ENCODE data around the gene ZNF774. TPM values are rescaled to one million over a fixed set of nuclear protein-coding genes. Genes with fewer than 3 reads are reported as not detected.
"Not testable (repeated sequence)": the region's sequence is repeated elsewhere in the genome, so short reads cannot be mapped to it uniquely, and the experiment has no call there.

ZNF774 gene
- total RNA-seq, 2 experiments from 2014 or later: 0.82 to 1.9 TPM

DNA sequence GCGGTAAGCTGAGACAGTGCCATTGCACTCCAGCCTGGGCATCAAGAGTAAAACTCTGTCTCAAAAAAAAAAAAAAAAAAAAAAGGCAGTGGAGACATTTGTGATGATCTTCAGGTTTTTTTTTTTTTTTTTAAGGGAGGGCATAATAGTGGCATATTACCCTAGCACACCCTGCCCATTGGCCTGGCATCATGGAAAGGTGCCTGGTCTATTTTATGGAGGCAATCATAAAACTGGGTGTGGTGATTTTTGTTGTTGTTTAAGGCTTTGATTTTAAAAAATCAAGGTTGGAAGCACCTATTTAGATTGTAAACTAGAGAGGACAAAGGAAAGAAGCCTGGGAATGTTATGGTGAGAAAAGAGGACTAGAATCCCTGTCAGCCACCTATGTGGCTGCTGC is 42.0 kb downstream of the ZNF774 start:
- peaks cover 55% of the 10 kb centered on the region for H3K4me1 Mint-ChIP-seq
- DNase-seq: no peak
- no peaks in the 10 kb centered on the region for H3K9me3 Mint-ChIP-seq
- H3K4me3 Mint-ChIP-seq: no peak overlapping the region
- peaks cover 48% of the 10 kb centered on the region for H3K36me3 Mint-ChIP-seq
- H3K27ac Mint-ChIP-seq: no peak overlapping the region
- H3K27me3 Mint-ChIP-seq: no peaks in the 10 kb centered on the region

GRCh38 chr15:90394748-90395442 is 42.8 kb downstream of the ZNF774 start:
- Mint-ChIP-seq H3K36me3 (peaks cover 46% of the 10 kb centered on the region), H3K4me3 (no peak overlapping the region), H3K27me3 (no peaks in the 10 kb centered on the region), H3K9me3 (no peaks in the 10 kb centered on the region), H3K27ac (no peak overlapping the region), H3K4me1 (peaks cover 57% of the 10 kb centered on the region)
- no peak for DNase-seq

DNA sequence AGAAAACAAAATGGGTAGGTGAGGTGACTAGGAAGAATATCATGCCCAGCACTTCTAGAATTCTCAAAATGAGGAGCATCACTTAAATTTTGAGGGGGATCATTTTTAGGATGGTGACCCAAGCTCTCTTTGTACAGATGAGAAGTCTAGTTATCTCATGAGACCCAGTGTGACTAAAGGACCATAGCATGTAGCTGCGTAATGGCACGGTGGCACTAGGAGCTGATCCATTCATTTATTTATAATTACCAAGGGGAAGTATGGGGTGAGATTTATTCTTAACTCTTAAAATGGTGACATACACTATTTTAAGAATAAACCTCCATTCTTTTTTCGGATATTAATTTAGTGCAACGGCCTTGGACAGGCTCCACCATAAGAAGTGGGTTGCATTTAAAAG is 44.2 kb downstream of the ZNF774 start:
- Mint-ChIP-seq H3K27me3 (no peaks in the 10 kb centered on the region), H3K9me3 (no peaks in the 10 kb centered on the region), H3K4me1 (peaks cover 57% of the 10 kb centered on the region), H3K4me3 (no peak overlapping the region), H3K36me3 (peaks cover 33% of the 10 kb centered on the region), H3K27ac (no peak overlapping the region)
- DNase-seq: no peak

DNA sequence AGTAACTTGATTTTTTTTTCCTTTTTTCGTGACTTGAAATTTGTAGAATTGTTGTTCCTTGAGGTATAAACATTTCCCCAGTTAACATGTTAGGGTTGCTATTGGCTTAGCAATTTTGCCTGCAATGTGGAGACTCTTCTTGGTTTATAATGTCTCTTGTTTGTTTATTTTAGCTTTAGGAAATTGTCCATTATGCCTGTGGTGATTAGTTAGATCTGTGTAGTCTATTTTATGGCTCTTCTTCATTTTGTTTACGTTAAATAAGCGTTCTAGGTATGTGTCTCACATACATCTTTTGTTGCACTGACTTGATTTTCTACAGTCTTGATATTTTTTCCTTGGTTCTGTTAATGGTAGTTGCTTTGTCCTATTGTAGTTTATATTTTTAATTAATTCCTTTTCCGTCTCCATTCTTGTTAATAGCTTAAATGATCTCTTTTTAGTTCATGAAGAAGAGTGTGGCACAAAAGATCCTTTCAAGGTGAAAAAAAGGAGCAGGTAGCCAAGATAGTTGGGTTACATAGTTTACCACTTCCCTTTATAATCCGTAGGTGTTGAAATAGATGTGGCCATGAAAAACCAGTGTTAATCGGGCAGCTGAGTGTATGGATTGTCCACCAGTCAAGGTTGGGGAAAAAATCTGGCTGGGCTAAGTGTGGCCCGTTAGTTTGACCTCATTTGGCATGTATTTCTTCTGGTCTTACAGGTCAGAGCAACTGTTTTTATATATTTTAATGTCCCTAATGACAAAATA is 48.1 kb downstream of the ZNF774 start:
- Mint-ChIP-seq H3K36me3 (peaks cover 31% of the 10 kb centered on the region), H3K9me3 (no peaks in the 10 kb centered on the region), H3K27me3 (no peaks in the 10 kb centered on the region), H3K4me3 (peak overlapping the region; percentile 62), H3K4me1 (peaks cover 64% of the 10 kb centered on the region), H3K27ac (peak overlapping the region; percentile 83)
- DNase-seq: no peak

DNA sequence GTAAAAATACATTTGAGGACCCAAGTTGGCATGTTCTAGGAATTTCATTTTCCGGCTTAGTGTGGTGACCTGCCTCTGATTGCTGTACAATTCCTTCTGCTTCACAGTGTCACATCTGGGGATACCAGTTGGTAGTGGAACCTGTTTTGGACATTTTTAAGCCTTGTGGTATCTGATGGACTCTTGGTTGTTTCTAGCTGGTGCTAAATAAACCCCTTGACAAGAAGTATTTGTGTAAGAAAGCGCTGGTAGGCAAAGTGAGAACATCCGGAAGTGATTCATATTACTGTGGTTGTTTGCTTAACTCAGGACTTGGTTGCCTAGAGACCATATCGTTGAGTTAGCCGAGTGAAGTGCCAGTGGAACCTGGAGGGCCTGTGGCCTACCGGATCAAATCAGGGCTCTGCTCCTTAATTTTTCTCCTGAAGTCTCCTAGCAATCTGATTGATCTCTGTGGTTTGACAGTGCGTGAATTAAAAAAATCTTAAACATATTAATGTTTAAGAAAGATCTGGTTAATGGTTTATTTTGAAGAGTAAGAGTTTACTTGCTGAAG is 48.8 kb downstream of the ZNF774 start:
- H3K27me3 Mint-ChIP-seq: no peaks in the 10 kb centered on the region
- peak overlapping the region; percentile 83 for H3K27ac Mint-ChIP-seq
- peaks cover under 1% of the 10 kb centered on the region for H3K9me3 Mint-ChIP-seq
- peak; percentile 57 for DNase-seq
- H3K36me3 Mint-ChIP-seq: peaks cover 27% of the 10 kb centered on the region
- peak overlapping the region; percentile 62 for H3K4me3 Mint-ChIP-seq
- H3K4me1 Mint-ChIP-seq: peaks cover 61% of the 10 kb centered on the region

GRCh38 chr15:90401495-90401894 is 49.4 kb downstream of the ZNF774 start:
- Mint-ChIP-seq H3K4me3 (peak overlapping the region; percentile 58), H3K27ac (peak overlapping the region; percentile 83), H3K4me1 (peaks cover 62% of the 10 kb centered on the region), H3K9me3 (peaks cover 1% of the 10 kb centered on the region), H3K27me3 (no peaks in the 10 kb centered on the region), H3K36me3 (peaks cover 26% of the 10 kb centered on the region)
- DNase-seq: no peak

DNA sequence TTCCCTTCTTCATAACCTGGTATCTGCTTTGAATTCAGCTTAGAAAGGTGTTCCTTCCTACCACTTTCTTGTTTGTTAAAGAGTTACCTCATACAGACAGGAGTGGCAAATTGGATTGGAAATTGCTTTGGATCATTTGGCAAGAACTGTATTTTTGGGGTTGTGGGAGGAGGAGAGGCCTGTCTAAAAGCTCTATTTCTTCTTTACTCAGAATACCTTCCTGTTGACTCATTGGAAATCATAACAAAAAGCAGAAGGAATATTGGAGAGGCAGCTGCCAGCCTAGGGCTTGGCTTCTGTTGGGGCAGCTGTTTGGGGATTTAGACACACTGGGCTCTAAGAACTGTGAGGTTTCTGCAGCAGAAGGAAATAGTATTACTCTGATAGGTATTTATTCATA is 50.1 kb downstream of the ZNF774 start:
- Mint-ChIP-seq H3K4me3 (no peak overlapping the region), H3K9me3 (peaks cover 1% of the 10 kb centered on the region), H3K4me1 (peaks cover 69% of the 10 kb centered on the region), H3K27me3 (no peaks in the 10 kb centered on the region), H3K27ac (peak overlapping the region; percentile 3), H3K36me3 (peaks cover 25% of the 10 kb centered on the region)
- no peak for DNase-seq

GRCh38 chr15:90402767-90403166 is 50.7 kb downstream of the ZNF774 start:
- Mint-ChIP-seq H3K27ac (no peak overlapping the region), H3K36me3 (peaks cover 25% of the 10 kb centered on the region), H3K4me1 (peaks cover 73% of the 10 kb centered on the region), H3K9me3 (peaks cover 1% of the 10 kb centered on the region), H3K4me3 (no peak overlapping the region), H3K27me3 (no peaks in the 10 kb centered on the region)
- no peak for DNase-seq

DNA sequence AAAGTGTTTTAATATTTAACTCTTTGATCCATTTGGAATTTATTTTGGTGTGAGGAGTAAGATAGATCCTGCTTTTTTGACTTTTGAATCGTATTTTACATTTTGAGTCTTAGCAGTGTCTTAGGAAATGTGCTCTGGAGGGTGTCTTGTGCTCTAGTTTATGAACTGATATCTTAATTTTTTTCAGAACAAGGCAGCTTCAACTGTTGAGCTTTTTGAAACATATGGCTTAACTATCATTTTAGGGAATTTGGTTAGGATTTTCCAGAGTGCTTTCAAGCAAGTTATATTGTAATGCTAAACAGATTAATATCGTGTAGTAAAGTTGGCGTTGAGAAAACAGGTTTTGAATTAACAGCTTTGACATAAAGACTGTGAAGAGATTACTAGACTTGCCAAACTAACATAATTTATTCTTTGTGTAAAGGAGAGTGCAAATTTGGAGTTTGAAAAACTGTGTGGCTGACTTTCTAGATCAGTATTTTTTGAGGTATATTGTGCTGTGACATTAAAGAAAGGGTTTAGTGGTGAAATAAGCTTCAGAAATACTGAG is 53.0 kb downstream of the ZNF774 start:
- peaks cover 72% of the 10 kb centered on the region for H3K4me1 Mint-ChIP-seq
- no peaks in the 10 kb centered on the region for H3K27me3 Mint-ChIP-seq
- no peak overlapping the region for H3K4me3 Mint-ChIP-seq
- H3K27ac Mint-ChIP-seq: no peak overlapping the region
- H3K9me3 Mint-ChIP-seq: peaks cover 5% of the 10 kb centered on the region
- DNase-seq: no peak
- H3K36me3 Mint-ChIP-seq: peaks cover 45% of the 10 kb centered on the region

DNA sequence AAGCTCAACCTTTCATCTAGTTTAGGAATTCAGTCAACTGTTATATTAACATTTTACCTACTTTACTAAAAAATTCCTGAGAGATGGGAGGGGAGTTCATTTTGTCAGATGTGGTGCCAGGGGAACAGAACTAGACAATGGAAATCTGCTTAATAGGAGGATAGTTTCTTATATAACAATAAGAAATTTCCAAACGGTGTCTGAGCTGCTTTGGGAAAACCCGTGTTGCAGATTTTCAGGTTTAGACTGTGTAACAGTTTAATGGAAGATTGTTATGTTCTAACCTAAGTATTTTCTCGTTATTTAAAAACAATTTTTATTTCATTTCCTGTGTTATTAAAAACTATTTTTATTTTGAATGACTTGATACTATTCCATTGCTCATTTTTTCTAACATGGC is 55.3 kb downstream of the ZNF774 start:
- no peak for DNase-seq
- H3K4me3 Mint-ChIP-seq: peak overlapping the region; percentile 29
- H3K9me3 Mint-ChIP-seq: peaks cover 5% of the 10 kb centered on the region
- H3K4me1 Mint-ChIP-seq: peaks cover 64% of the 10 kb centered on the region
- H3K27me3 Mint-ChIP-seq: no peaks in the 10 kb centered on the region
- peak overlapping the region; percentile 79 for H3K27ac Mint-ChIP-seq
- peaks cover 52% of the 10 kb centered on the region for H3K36me3 Mint-ChIP-seq

DNA sequence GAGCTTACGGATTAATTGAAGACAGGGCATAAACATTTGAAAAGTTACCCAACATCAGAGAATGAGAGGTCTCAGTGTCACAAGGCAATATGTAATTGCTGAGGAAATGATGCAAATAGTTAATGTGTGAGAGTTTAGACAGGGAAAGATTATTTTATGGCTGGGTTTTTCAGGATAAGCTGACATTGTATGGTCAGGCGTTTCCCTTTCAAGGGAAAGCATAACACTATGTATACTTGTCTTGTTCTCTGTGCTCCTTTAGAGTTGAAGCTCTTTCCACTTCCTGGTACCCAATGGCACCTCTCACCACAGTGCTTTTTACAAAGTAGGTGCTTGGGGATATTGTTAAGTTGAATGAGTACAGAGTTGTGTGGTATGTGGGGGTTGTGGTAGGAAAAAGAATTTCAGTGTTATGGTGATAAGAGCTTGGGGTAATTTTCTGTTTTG is 55.8 kb downstream of the ZNF774 start:
- Mint-ChIP-seq H3K27me3 (no peaks in the 10 kb centered on the region), H3K36me3 (peaks cover 50% of the 10 kb centered on the region), H3K27ac (peak overlapping the region; percentile 79), H3K4me1 (peaks cover 67% of the 10 kb centered on the region), H3K9me3 (peaks cover 5% of the 10 kb centered on the region), H3K4me3 (peak overlapping the region; percentile 29)
- peak; percentile 37 for DNase-seq

GRCh38 chr15:90408657-90409056 is 56.6 kb downstream of the ZNF774 start:
- Mint-ChIP-seq H3K9me3 (peaks cover 5% of the 10 kb centered on the region), H3K4me1 (peaks cover 72% of the 10 kb centered on the region), H3K27me3 (no peaks in the 10 kb centered on the region), H3K27ac (peak overlapping the region; percentile 79), H3K4me3 (no peak overlapping the region), H3K36me3 (peaks cover 51% of the 10 kb centered on the region)
- DNase-seq: no peak

GRCh38 chr15:90409587-90409986 is 57.5 kb downstream of the ZNF774 start:
- H3K9me3 Mint-ChIP-seq, H3K27ac Mint-ChIP-seq, H3K27me3 Mint-ChIP-seq, DNase-seq, H3K4me3 Mint-ChIP-seq: not testable (repeated sequence)
- H3K36me3 Mint-ChIP-seq: peaks cover 47% of the 10 kb centered on the region
- H3K4me1 Mint-ChIP-seq: peaks cover 71% of the 10 kb centered on the region

GRCh38 chr15:90410316-90410715 is 58.2 kb downstream of the ZNF774 start:
- not testable (repeated sequence) for DNase-seq, H3K27ac Mint-ChIP-seq, H3K4me3 Mint-ChIP-seq, H3K27me3 Mint-ChIP-seq, H3K9me3 Mint-ChIP-seq
- peaks cover 72% of the 10 kb centered on the region for H3K4me1 Mint-ChIP-seq
- peaks cover 46% of the 10 kb centered on the region for H3K36me3 Mint-ChIP-seq

- H3K4me3 Mint-ChIP-seq: no peak overlapping the region
- peaks cover 51% of the 10 kb centered on the region for H3K36me3 Mint-ChIP-seq
These were observed 59.1 kb downstream of the ZNF774 start for GRCh38 chr15:90411176-90411575.

More at GRCh38 chr15:90411176-90411575, 59.1 kb downstream of the ZNF774 start:
- no peak for DNase-seq
- Mint-ChIP-seq H3K4me1 (peaks cover 71% of the 10 kb centered on the region), H3K9me3 (peaks cover 3% of the 10 kb centered on the region), H3K27ac (no peak overlapping the region), H3K27me3 (no peaks in the 10 kb centered on the region)
